Mucosa of descending colon (tissue), 3 donors: ENCODE results near the gene PDE6B. TPM values are rescaled to one million over a fixed set of nuclear protein-coding genes. Genes with fewer than 3 reads are reported as not detected.
A peak's percentile ranks its signal among the peaks of the same experiment; 100 is the strongest.

Experiments used
- ATAC-seq: fragments of 200-7000 bp; cut with Tn5 transposase; one replicate; pipeline ENCODE4 v1.9.1; 2020; ENCODE audit warnings: mild to moderate bottlenecking, moderate library complexity
- DNase-seq, 3 donors: peaks; one replicate each; pipeline ENCODE4 v3.0.0-alpha.2; 2020
- H3K36me3 ChIP-seq: fragments of 200-600 bp; one replicate; pipeline ENCODE4 v1.8.0; 2021; ENCODE audit warnings: low read depth, mild to moderate bottlenecking
- H3K4me1 ChIP-seq: fragments of 200-600 bp; one replicate; pipeline ENCODE4 v1.8.0; 2021; ENCODE audit warnings: low read depth, mild to moderate bottlenecking
- H3K4me3 ChIP-seq: fragments of 200-600 bp; one replicate; pipeline ENCODE4 v1.8.0; 2021; ENCODE audit warnings: mild to moderate bottlenecking
- H3K9me3 ChIP-seq: fragments of 200-600 bp; one replicate; pipeline ENCODE4 v1.8.0; 2021; ENCODE audit warnings: mild to moderate bottlenecking
- intact Hi-C, 2 donors: fragments of 100-400 bp; cut with DNase I in 1 of 2; cut with micrococcal nuclease in 1 of 2; formaldehyde crosslinking; loops; one replicate each; pipeline versions ENCODE4 v1.11.0 to v1.11.1; 2022; cut with DNase I, micrococcal nuclease
- total RNA-seq, 3 donors: library from RNA; stranded (reverse); fragmentation: NEBNext Ultra II Directional in 2 of 3; extraction: Animal tissue kit (Norgen Biotek cat#: 25700) in 2 of 3; gene quantifications; one replicate each; pipeline versions ENCODE4 v1.2.1 to v1.2.4, GENCODE V29; 2021 to 2023
- TF ChIP-seq, protein P1 (sequence below): fragments of 200-600 bp; IDR thresholded peaks from one replicate; pipeline ENCODE4 v1.8.0; 2022; ENCODE audit warnings: antibody characterized with exemption, mild to moderate bottlenecking
- donor health status: DM: no; HTN: no; CAD: no; lungs with moderate emphysema.
- donor health status: DM: no; HTN: no; CAD: no.
- donor health status: DM: no; HTN: yes; CAD: no.

Gene PDE6B
- total RNA-seq, 3 donors from 2014 or later, result 1.0 to 2.9 (median 1.2) TPM

GRCh38 chr4:675980-676870 lies 50.9 kb downstream of the PDE6B start:
- intact Hi-C loops, result no loop called here
- DNase-seq, result peak in 1 of 3 donors; percentile 30
- H3K36me3 ChIP-seq, result peaks cover 3% of the 10 kb centered on the region
- no peak for ATAC-seq
- TF ChIP-seq, protein P1, sequence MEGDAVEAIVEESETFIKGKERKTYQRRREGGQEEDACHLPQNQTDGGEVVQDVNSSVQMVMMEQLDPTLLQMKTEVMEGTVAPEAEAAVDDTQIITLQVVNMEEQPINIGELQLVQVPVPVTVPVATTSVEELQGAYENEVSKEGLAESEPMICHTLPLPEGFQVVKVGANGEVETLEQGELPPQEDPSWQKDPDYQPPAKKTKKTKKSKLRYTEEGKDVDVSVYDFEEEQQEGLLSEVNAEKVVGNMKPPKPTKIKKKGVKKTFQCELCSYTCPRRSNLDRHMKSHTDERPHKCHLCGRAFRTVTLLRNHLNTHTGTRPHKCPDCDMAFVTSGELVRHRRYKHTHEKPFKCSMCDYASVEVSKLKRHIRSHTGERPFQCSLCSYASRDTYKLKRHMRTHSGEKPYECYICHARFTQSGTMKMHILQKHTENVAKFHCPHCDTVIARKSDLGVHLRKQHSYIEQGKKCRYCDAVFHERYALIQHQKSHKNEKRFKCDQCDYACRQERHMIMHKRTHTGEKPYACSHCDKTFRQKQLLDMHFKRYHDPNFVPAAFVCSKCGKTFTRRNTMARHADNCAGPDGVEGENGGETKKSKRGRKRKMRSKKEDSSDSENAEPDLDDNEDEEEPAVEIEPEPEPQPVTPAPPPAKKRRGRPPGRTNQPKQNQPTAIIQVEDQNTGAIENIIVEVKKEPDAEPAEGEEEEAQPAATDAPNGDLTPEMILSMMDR, result no peak
- H3K9me3 ChIP-seq, result no peaks in the 10 kb centered on the region
- no peak overlapping the region for H3K4me3 ChIP-seq
- peaks cover 38% of the 10 kb centered on the region for H3K4me1 ChIP-seq

GRCh38 chr4:676871-677235 lies 51.5 kb downstream of the PDE6B start:
- peaks cover 3% of the 10 kb centered on the region for H3K36me3 ChIP-seq
- no peak overlapping the region for H3K4me3 ChIP-seq
- H3K9me3 ChIP-seq, result no peaks in the 10 kb centered on the region
- H3K4me1 ChIP-seq, result peaks cover 41% of the 10 kb centered on the region
- intact Hi-C loops, result no loop called here
- TF ChIP-seq, protein P1, result no peak
- ATAC-seq (no peak), DNase-seq (peak in 2 of 3 donors; percentile 22 to 44)

DNA sequence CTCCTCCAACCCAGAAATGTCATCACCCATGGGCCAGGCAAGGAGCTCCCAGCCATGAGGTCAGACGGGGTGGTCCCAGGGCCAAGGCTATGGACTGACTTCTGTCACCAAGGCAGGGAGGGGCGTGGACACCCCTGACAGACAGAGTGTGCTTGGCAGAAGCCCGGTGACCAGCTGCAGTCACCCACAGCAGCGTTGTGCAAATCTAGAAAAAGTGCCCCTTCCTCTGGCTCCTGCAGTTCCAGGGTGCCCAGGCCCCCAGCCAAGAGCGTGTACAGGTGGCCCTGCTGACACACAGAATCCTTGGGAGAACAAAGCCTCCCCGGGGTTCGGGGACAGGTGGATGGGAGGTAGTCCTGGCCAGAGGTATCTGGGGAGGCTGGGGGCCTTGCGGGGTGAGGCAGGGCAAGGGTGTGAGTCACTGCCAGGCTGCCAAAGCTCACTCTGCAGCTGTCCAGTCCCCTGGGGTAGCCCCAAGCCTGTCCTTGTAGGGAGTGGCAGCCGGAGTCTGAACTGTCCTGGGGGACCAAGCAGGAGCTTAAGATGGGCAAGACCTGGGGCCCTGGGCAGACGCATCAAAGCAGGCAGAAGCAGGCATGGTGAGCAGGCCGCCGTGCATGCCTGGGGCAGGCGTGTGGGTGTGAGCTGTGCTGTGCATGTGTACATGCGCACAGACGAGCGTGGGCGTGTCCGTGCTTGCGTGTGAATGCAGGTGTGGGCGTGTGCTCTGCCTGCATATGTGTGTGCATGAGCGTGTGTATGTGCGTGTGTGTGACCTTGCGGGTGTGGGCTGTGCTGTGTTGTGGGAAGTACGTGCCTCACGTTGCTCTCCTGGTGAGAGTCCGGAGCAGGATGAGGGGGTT lies 52.3 kb downstream of the PDE6B start:
- ATAC-seq, result peak; percentile 51
- peaks cover 49% of the 10 kb centered on the region for H3K4me1 ChIP-seq
- peaks cover 3% of the 10 kb centered on the region for H3K36me3 ChIP-seq
- intact Hi-C loops, result no loop called here
- TF ChIP-seq, protein P1, result no peak
- peak; percentile 89 to 92 (median 89) for DNase-seq
- H3K9me3 ChIP-seq, result no peaks in the 10 kb centered on the region
- H3K4me3 ChIP-seq, result no peak overlapping the region

DNA sequence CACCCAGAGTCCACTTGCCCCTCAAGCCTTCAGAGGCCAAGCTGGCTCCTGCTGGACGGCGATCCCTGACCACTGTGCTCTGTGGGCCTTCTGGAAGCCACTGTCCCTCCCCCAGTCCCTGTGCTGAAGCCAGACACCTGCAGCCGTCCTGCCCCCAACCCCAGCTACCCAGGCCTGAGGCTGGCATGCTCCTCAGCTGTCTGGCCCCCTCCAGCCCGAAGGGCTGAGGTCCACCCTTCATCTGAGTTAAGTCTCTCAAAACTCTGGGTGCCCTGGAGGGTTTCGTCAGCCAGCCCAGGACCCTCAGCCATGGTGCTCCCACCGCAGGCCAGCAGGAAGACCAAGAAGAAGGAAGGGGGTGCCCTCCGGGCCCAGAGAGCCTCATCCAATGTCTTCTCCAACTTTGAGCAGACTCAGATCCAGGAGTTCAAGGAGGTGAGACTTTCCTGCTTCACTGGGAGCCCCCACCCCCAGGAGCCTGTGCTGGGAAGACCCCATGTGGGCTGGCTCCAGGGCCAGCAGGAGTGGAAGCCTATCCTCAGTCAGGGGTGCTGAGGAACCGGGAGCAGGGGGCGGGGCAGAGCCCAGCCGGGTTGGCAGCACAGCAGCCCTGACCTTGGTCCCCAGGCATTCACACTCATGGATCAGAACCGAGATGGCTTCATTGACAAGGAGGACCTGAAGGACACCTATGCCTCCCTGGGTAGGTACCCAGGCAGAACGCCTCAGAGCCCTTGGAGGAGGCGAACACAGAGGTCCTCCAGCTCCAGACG lies 53.1 kb downstream of the PDE6B start:
- no peak for DNase-seq

DNA sequence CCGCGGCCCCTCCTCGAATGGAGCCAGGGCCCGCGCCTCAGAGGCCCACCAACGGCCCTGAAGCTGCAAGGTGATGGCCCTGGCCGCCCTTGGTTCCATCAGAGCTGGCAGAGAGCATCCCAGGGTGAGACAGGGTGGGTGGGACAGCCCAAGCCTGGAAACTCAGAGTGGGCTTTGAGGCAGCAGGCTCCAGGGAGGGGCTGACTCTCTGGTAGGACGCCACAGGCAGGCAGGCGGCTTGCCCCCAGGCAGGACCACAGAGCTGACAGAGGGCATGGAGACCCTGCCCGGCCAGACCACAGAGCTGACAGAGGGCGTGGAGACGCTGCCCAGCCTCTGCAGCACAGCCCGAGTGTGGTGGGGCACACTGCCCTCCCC lies 53.7 kb downstream of the PDE6B start:
- no peak for ATAC-seq
- Histone ChIP-seq H3K4me3 (no peak overlapping the region), H3K36me3 (peaks cover 3% of the 10 kb centered on the region), H3K9me3 (no peaks in the 10 kb centered on the region), H3K4me1 (peaks cover 55% of the 10 kb centered on the region)
- TF ChIP-seq, protein P1, result no peak
- no peak for DNase-seq
- intact Hi-C loops, result no loop called here

More for the DNA sequence above, 53.1 kb downstream of the PDE6B start:
- intact Hi-C loops, result no loop called here
- TF ChIP-seq, protein P1, result no peak
- no peak overlapping the region for H3K4me3 ChIP-seq
- H3K9me3 ChIP-seq, result no peaks in the 10 kb centered on the region
- peaks cover 3% of the 10 kb centered on the region for H3K36me3 ChIP-seq
- ATAC-seq, result no peak
- peaks cover 50% of the 10 kb centered on the region for H3K4me1 ChIP-seq
